ENCODE data around the gene LACTB. TPM values are rescaled to one million over a fixed set of nuclear protein-coding genes. Genes with fewer than 3 reads are reported as not detected.
A peak's percentile ranks its signal among the peaks of the same experiment; 100 is the strongest.

Gene LACTB
- total and polyA plus RNA-seq, 2 experiments from 2014 or later = 15.2 to 20.9 TPM

DNA sequence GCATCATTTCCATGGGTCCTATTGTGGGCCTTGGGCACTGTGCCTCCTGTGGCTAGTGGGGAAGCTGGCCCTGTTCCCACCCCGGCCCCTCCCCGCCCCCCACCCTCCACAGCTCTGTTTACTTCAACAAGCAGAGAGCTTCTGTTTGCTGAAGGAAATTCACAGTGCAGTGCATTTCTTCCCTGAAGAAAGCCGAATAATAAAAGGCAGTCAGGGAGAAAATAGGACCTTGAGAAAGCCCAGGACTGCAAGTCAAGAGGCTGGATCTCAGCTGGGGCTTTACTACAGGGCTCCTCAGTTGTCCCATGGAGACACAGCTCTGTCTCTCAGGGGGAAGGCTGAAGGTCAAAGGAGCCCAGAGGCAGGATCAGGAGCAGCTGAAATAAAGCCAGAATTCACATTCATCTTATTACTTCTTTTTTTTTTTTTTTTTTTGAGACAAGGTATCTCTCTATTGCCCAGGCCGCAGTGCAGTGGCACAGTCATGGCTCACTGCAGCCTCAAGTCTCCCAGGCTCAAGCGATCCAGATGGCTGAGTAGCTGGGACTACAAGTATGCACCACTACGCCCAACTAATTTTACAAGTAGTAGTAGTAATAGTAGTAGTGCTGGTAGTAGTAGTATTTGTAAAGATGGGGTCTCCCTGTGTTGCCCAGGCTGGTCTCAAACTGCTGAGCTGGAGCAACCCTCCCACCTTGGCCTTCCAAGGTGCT lies 33.0 kb upstream of the LACTB start:
- Mint-ChIP-seq H3K27me3 (ENCODE audit: insufficient read depth, low read depth, poor library complexity) (peaks cover 3% of the 10 kb centered on the region), H3K4me1 (peaks cover 34% of the 10 kb centered on the region), H3K36me3 (ENCODE audit: low read depth) (no peaks in the 10 kb centered on the region), H3K4me3 (no peak overlapping the region; the same call in 2 of the 3 replicates), H3K9me3 (no peaks in the 10 kb centered on the region), H3K27ac (peak overlapping the region; percentile 51; the same call in 1 of the 2 replicates)
- no peaks in the 10 kb centered on the region for H4K20me1 ChIP-seq (replicated peaks; ENCODE audit: insufficient read depth)
- 0 out of 2 replicates have a peak overlapping the region, but pooled peaks have one; percentile 12 for H3K4me3 ChIP-seq
- H3K27me3 ChIP-seq (ENCODE audit: insufficient read depth) = no peaks in the 10 kb centered on the region
- H3K27ac ChIP-seq (ENCODE audit: low read depth) = peak overlapping the region; percentile 93
- no peaks in the 10 kb centered on the region for H3K36me3 ChIP-seq (ENCODE audit: insufficient read depth)
- peak; percentile 40 for ATAC-seq
- DNase-seq (ENCODE audit: low spot score) = peak; percentile 43
- H3K79me2 ChIP-seq (replicated peaks; ENCODE audit: insufficient read depth) = no peaks in the 10 kb centered on the region
- no peak overlapping the region for H2AFZ ChIP-seq
- peaks cover 9% of the 10 kb centered on the region; the same call in 1 of the 2 replicates for H3F3A ChIP-seq (replicated peaks; ENCODE audit: low read depth)
- H3K9me2 ChIP-seq (ENCODE audit: insufficient read depth) = no peaks in the 10 kb centered on the region
- H3K4me1 ChIP-seq (ENCODE audit: insufficient read depth) = peaks cover 43% of the 10 kb centered on the region
- no peak for TF ChIP-seq ZNF114 (CRISPR knock-in tag; IDR thresholded peaks at IDR 0.05)
- TF ChIP-seq CREB1 (CRISPR knock-in tag; IDR thresholded peaks at IDR 0.05; ENCODE audit: low read depth) = no peak
- TF ChIP-seq ZNF331 (CRISPR knock-in tag; IDR thresholded peaks at IDR 0.05; ENCODE audit: low read depth) = no peak
- TF ChIP-seq NANOG (IDR thresholded peaks at IDR 0.05; ENCODE audit: borderline replicate concordance) = no peak
- TF ChIP-seq, protein P1, sequence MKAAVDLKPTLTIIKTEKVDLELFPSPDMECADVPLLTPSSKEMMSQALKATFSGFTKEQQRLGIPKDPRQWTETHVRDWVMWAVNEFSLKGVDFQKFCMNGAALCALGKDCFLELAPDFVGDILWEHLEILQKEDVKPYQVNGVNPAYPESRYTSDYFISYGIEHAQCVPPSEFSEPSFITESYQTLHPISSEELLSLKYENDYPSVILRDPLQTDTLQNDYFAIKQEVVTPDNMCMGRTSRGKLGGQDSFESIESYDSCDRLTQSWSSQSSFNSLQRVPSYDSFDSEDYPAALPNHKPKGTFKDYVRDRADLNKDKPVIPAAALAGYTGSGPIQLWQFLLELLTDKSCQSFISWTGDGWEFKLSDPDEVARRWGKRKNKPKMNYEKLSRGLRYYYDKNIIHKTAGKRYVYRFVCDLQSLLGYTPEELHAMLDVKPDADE (IDR thresholded peaks at IDR 0.05) = no peak
- no peak for TF ChIP-seq EZH2phosphoT487 (IDR thresholded peaks at IDR 0.05; ENCODE audit: unreplicated experiment)
- TF ChIP-seq, protein P2, sequence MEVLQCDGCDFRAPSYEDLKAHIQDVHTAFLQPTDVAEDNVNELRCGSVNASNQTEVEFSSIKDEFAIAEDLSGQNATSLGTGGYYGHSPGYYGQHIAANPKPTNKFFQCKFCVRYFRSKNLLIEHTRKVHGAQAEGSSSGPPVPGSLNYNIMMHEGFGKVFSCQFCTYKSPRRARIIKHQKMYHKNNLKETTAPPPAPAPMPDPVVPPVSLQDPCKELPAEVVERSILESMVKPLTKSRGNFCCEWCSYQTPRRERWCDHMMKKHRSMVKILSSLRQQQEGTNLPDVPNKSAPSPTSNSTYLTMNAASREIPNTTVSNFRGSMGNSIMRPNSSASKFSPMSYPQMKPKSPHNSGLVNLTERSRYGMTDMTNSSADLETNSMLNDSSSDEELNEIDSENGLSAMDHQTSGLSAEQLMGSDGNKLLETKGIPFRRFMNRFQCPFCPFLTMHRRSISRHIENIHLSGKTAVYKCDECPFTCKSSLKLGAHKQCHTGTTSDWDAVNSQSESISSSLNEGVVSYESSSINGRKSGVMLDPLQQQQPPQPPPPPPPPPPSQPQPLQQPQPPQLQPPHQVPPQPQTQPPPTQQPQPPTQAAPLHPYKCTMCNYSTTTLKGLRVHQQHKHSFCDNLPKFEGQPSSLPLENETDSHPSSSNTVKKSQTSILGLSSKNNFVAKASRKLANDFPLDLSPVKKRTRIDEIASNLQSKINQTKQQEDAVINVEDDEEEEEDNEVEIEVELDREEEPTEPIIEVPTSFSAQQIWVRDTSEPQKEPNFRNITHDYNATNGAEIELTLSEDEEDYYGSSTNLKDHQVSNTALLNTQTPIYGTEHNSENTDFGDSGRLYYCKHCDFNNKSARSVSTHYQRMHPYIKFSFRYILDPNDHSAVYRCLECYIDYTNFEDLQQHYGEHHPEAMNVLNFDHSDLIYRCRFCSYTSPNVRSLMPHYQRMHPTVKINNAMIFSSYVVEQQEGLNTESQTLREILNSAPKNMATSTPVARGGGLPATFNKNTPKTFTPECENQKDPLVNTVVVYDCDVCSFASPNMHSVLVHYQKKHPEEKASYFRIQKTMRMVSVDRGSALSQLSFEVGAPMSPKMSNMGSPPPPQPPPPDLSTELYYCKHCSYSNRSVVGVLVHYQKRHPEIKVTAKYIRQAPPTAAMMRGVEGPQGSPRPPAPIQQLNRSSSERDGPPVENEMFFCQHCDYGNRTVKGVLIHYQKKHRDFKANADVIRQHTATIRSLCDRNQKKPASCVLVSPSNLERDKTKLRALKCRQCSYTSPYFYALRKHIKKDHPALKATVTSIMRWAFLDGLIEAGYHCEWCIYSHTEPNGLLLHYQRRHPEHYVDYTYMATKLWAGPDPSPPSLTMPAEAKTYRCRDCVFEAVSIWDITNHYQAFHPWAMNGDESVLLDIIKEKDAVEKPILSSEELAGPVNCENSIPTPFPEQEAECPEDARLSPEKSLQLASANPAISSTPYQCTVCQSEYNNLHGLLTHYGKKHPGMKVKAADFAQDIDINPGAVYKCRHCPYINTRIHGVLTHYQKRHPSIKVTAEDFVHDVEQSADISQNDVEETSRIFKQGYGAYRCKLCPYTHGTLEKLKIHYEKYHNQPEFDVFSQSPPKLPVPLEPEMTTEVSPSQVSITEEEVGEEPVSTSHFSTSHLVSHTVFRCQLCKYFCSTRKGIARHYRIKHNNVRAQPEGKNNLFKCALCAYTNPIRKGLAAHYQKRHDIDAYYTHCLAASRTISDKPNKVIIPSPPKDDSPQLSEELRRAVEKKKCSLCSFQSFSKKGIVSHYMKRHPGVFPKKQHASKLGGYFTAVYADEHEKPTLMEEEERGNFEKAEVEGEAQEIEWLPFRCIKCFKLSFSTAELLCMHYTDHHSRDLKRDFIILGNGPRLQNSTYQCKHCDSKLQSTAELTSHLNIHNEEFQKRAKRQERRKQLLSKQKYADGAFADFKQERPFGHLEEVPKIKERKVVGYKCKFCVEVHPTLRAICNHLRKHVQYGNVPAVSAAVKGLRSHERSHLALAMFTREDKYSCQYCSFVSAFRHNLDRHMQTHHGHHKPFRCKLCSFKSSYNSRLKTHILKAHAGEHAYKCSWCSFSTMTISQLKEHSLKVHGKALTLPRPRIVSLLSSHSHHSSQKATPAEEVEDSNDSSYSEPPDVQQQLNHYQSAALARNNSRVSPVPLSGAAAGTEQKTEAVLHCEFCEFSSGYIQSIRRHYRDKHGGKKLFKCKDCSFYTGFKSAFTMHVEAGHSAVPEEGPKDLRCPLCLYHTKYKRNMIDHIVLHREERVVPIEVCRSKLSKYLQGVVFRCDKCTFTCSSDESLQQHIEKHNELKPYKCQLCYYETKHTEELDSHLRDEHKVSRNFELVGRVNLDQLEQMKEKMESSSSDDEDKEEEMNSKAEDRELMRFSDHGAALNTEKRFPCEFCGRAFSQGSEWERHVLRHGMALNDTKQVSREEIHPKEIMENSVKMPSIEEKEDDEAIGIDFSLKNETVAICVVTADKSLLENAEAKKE (CRISPR knock-in tag; IDR thresholded peaks at IDR 0.05) = no peak
- TF ChIP-seq JUNB (IDR thresholded peaks at IDR 0.05; ENCODE audit: unreplicated experiment) = no peak
- peak overlapping the region; percentile 66 for H3K4me2 ChIP-seq

All from GM23338 (cell line).